Measurements from ENCODE around the gene GNA12.

DNA sequence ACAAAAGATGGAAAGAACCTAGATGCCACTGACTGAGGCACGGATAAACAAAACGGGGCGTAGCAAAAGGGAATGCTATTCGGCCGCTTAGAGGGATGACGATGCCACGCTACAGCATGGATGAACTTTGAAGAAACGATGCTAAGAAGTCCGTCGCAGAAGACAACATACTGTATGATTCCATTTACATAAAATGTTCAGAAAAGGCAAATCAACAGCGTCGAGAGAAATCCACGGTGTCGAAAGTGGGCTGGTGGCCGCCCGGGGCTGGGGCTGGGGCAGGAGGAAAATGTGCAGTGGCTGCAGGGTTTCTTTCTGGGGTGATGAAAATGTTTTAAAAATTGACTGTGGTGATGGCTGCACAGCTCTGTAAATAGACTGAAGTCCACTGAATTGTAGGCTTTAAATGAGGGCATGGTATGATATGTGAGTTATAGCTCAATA, 24.1 kb downstream of the GNA12 start:
- TF ChIP-seq, protein P1, sequence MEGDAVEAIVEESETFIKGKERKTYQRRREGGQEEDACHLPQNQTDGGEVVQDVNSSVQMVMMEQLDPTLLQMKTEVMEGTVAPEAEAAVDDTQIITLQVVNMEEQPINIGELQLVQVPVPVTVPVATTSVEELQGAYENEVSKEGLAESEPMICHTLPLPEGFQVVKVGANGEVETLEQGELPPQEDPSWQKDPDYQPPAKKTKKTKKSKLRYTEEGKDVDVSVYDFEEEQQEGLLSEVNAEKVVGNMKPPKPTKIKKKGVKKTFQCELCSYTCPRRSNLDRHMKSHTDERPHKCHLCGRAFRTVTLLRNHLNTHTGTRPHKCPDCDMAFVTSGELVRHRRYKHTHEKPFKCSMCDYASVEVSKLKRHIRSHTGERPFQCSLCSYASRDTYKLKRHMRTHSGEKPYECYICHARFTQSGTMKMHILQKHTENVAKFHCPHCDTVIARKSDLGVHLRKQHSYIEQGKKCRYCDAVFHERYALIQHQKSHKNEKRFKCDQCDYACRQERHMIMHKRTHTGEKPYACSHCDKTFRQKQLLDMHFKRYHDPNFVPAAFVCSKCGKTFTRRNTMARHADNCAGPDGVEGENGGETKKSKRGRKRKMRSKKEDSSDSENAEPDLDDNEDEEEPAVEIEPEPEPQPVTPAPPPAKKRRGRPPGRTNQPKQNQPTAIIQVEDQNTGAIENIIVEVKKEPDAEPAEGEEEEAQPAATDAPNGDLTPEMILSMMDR (IDR thresholded peaks at IDR 0.05) = no peak
- no peak for TF ChIP-seq POLR2A (IDR thresholded peaks at IDR 0.05)

All from adrenal gland (tissue), 5 donors.